GM13976 (cell line): Measurements from ENCODE around the gene ZSWIM3.

Experiments used
- DNase-seq: peaks from one replicate; pipeline ENCODE4 v3.0.0; 2012; ENCODE audit warnings: low spot score
- CTCF ChIP-seq: IDR thresholded peaks from 2 replicates; pipeline ENCODE4 v1.5.1; 2012; ENCODE audit warnings: borderline replicate concordance, mild to moderate bottlenecking; ENCODE audit not compliant: insufficient read depth; ENCODE audit errors: extremely low read depth, missing control alignments, control extremely low read depth
- in situ Hi-C: fragments of 300-500 bp; cut with MboI; formaldehyde crosslinking; loops from one replicate; pipeline ENCODE4 v1.12.0; 2022; ENCODE audit warnings: low sequenced_read_pairs, mixed read lengths, inconsistent platforms; ENCODE audit not compliant: unreplicated experiment

The ZSWIM3 gene

GRCh38 chr20:45853484-45853883, 3.9 kb upstream of the ZSWIM3 start:
- no peak for TF ChIP-seq CTCF
- in situ Hi-C loops = no loop called here
- no peak for DNase-seq

- in situ Hi-C loops = no loop called here
- no peak for TF ChIP-seq CTCF
- peak; percentile 84 for DNase-seq
Observed at GRCh38 chr20:45857882-45858216, 435 bp downstream of the ZSWIM3 start.

- in situ Hi-C loops = no loop called here
- DNase-seq = no peak
- no peak for TF ChIP-seq CTCF
Observed at GRCh38 chr20:45859916-45860315, 2.5 kb downstream of the ZSWIM3 start.

- no peak for DNase-seq
- no peak for TF ChIP-seq CTCF
- in situ Hi-C loops = no loop called here
Observed at GRCh38 chr20:45860560-45861220, 3.3 kb downstream of the ZSWIM3 start.

GRCh38 chr20:45861221-45862075, 4.0 kb downstream of the ZSWIM3 start:
- DNase-seq = no peak
- in situ Hi-C loops = no loop called here
- TF ChIP-seq CTCF = no peak

GRCh38 chr20:45863543-45864470, 6.4 kb downstream of the ZSWIM3 start:
- DNase-seq = no peak
- in situ Hi-C loops = no loop called here
- no peak for TF ChIP-seq CTCF
